PC-9 (cell line): Measurements from ENCODE around the gene RIF1.

ENCODE experiments used
- CTCF ChIP-seq: fragments of 200-600 bp; sonication (generic); conservative IDR thresholded peaks from 2 replicates; pipeline ENCODE4 v1.6.1; 2017; ENCODE audit warnings: mixed run types, antibody characterized with exemption, mild to moderate bottlenecking, moderate library complexity
- EZH2 ChIP-seq: fragments of 200-600 bp; sonication (generic); IDR thresholded peaks from 2 replicates; pipeline ENCODE4 v1.8.0; 2017; ENCODE audit warnings: antibody characterized with exemption, low read depth

GRCh38 chr2:151498178-151498577, 88.5 kb downstream of the RIF1 start:
- no peak for TF ChIP-seq CTCF
- no peak for TF ChIP-seq EZH2
